GM23338 (cell line): Measurements from ENCODE around the gene SIRPB2. TPM values are rescaled to one million over a fixed set of nuclear protein-coding genes. Genes with fewer than 3 reads are reported as not detected.
A peak's percentile ranks its signal among the peaks of the same experiment; 100 is the strongest.

Experiments
- ATAC-seq: fragments of 200-7000 bp; cut with Tn5 transposase; 3 replicates; pipeline ENCODE4 v1.9.1; 2020
- DNase-seq: peaks from one replicate; pipeline ENCODE4 v3.0.0-alpha.2; 2015; ENCODE audit warnings: low spot score
- H2AFZ ChIP-seq: fragments of 200-600 bp; sonication (generic); 2 replicates; pipeline ENCODE4 v1.8.0; 2016; ENCODE audit warnings: antibody characterized with exemption, mild to moderate bottlenecking, moderate library complexity
- H3F3A ChIP-seq: fragments of 200-600 bp; sonication (generic); replicated peaks from 2 replicates; pipeline ENCODE4 v1.8.0; 2017; ENCODE audit warnings: antibody characterized with exemption, mixed run types, low read depth
- H3K27ac ChIP-seq: fragments of 200-600 bp; sonication (generic); 2 replicates; pipeline ENCODE4 v1.6.1; 2016; ENCODE audit warnings: low read depth
- H3K27me3 ChIP-seq: fragments of 200-600 bp; sonication (generic); 2 replicates; pipeline ENCODE4 v1.8.0; 2016; ENCODE audit warnings: mild to moderate bottlenecking, mixed run types, moderate library complexity; ENCODE audit not compliant: insufficient read depth
- H3K36me3 ChIP-seq: fragments of 200-600 bp; sonication (generic); 2 replicates; pipeline ENCODE4 v1.8.0; 2016; ENCODE audit warnings: mild to moderate bottlenecking; ENCODE audit not compliant: insufficient read depth
- H3K4me1 ChIP-seq: fragments of 200-600 bp; sonication (generic); 2 replicates; pipeline ENCODE4 v1.8.0; 2016; ENCODE audit warnings: mild to moderate bottlenecking, moderate library complexity; ENCODE audit not compliant: insufficient read depth
- H3K4me2 ChIP-seq: fragments of 200-600 bp; sonication (generic); 2 replicates; pipeline ENCODE4 v1.7.1; 2017; ENCODE audit warnings: mixed run types
- H3K4me3 ChIP-seq: fragments of 200-600 bp; sonication (generic); 2 replicates; pipeline ENCODE4 v1.6.1; 2016; ENCODE audit warnings: mixed run types
- H3K79me2 ChIP-seq: fragments of 200-600 bp; sonication (generic); replicated peaks from 2 replicates; pipeline ENCODE4 v1.8.0; 2017; ENCODE audit warnings: mild to moderate bottlenecking; ENCODE audit not compliant: insufficient read depth
- H3K9me2 ChIP-seq: fragments of 200-600 bp; sonication (generic); 2 replicates; pipeline ENCODE4 v1.8.0; 2017; ENCODE audit not compliant: insufficient read depth
- H4K20me1 ChIP-seq: fragments of 200-600 bp; sonication (generic); replicated peaks from 2 replicates; pipeline ENCODE4 v1.8.0; 2017; ENCODE audit warnings: mild to moderate bottlenecking; ENCODE audit not compliant: insufficient read depth
- H3K27ac Mint-ChIP-seq: 2 replicates; pipeline ENCODE4 v1.8.0; 2020; ENCODE audit warnings: inconsistent platforms, mild to moderate bottlenecking, moderate library complexity, mixed read lengths
- H3K27me3 Mint-ChIP-seq: 3 replicates; pipeline ENCODE4 v1.8.0; 2022; ENCODE audit warnings: low read depth, mild to moderate bottlenecking, moderate library complexity, mixed read lengths, inconsistent platforms; ENCODE audit not compliant: insufficient read depth, poor library complexity
- H3K36me3 Mint-ChIP-seq: 3 replicates; pipeline ENCODE4 v1.8.0; 2021; ENCODE audit warnings: low read depth, mild to moderate bottlenecking, inconsistent platforms, moderate library complexity, mixed read lengths
- H3K4me1 Mint-ChIP-seq: 3 replicates; pipeline ENCODE4 v1.8.0; 2020; ENCODE audit warnings: mild to moderate bottlenecking, inconsistent platforms, mixed read lengths
- H3K4me3 Mint-ChIP-seq: 3 replicates; pipeline ENCODE4 v1.8.0; 2021; ENCODE audit warnings: moderate library complexity, mild to moderate bottlenecking, inconsistent platforms, mixed read lengths
- H3K9me3 Mint-ChIP-seq: 3 replicates; pipeline ENCODE4 v1.8.0; 2020; ENCODE audit warnings: moderate library complexity, mild to moderate bottlenecking, inconsistent platforms, mixed read lengths
- CTCF ChIP-seq, 2 experiments: fragments of 200-600 bp in 1 of 2; sonication (generic) in 1 of 2; conservative IDR thresholded peaks; 2 replicates each; pipeline versions ENCODE4 v1.5.1 to v1.6.1; 2016 to 2017; ENCODE audit warnings: antibody characterized with exemption in 2 of 2, low read depth in 2 of 2, mild to moderate bottlenecking in 2 of 2, moderate library complexity in 1 of 2
- ETS1 ChIP-seq: IDR thresholded peaks from 2 replicates; pipeline ENCODE4 v1.6.1; 2016; ENCODE audit warnings: antibody characterized with exemption
- EZH2phosphoT487 ChIP-seq: fragments of 200-600 bp; sonication (generic); IDR thresholded peaks from one replicate; pipeline ENCODE4 v1.8.1; 2018; ENCODE audit warnings: antibody characterized with exemption; ENCODE audit not compliant: unreplicated experiment
- JUNB ChIP-seq: IDR thresholded peaks from one replicate; pipeline ENCODE4 v1.6.1; 2016; ENCODE audit warnings: antibody characterized with exemption; ENCODE audit not compliant: unreplicated experiment
- POLR2AphosphoS5 ChIP-seq: IDR thresholded peaks from 2 replicates; pipeline ENCODE4 v1.6.1; 2016; ENCODE audit warnings: antibody characterized with exemption, low read depth
- REST ChIP-seq: IDR thresholded peaks from one replicate; pipeline ENCODE4 v1.6.1; 2018; ENCODE audit warnings: antibody characterized with exemption; ENCODE audit not compliant: unreplicated experiment
- ZNF114 ChIP-seq: fragments of 250-450 bp; sonication (Bioruptor Pico); IDR thresholded peaks from 2 replicates; pipeline ENCODE4 v1.5.0; 2020; ENCODE audit warnings: mild to moderate bottlenecking, moderate library complexity
- polyA plus RNA-seq: library from polyadenylated mRNA; unstranded; fragments of >200 nt; fragmentation: Nextera tagmentation; extraction: Ambion mirVana; gene quantifications from 2 replicates; pipeline ENCODE4 v1.2.1, GENCODE V29; 2016
- total RNA-seq: library from RNA; depleted of rRNA; stranded (reverse); fragments of >200 nt; shearing (Covaris generic); gene quantifications from 2 replicates; pipeline ENCODE4 v1.2.3, GENCODE V29; 2014

Gene SIRPB2
- total and polyA plus RNA-seq, 2 experiments from 2014 or later, result 0.29 TPM; not detected in 1

- no peaks in the 10 kb centered on the region for H3K4me1 Mint-ChIP-seq
- Histone ChIP-seq H3K27me3 (no peaks in the 10 kb centered on the region), H3K27ac (no peak overlapping the region), H2AFZ (no peak overlapping the region), H3K79me2 (no peaks in the 10 kb centered on the region), H3K4me3 (no peak overlapping the region), H3K36me3 (no peaks in the 10 kb centered on the region), H3K4me1 (no peaks in the 10 kb centered on the region), H3K9me2 (no peaks in the 10 kb centered on the region), H3K4me2 (no peak overlapping the region), H4K20me1 (no peaks in the 10 kb centered on the region), H3F3A (no peaks in the 10 kb centered on the region)
- no peaks in the 10 kb centered on the region for H3K36me3 Mint-ChIP-seq
- ATAC-seq (no peak; the same call in 2 of the 3 replicates), DNase-seq (peak; percentile 31)
- no peaks in the 10 kb centered on the region; the same call in 1 of the 3 replicates for H3K9me3 Mint-ChIP-seq
- no peak overlapping the region for H3K4me3 Mint-ChIP-seq
- H3K27ac Mint-ChIP-seq, result no peak overlapping the region
- no peak for TF ChIP-seq ETS1
- no peak for TF ChIP-seq EZH2phosphoT487
- peak in 1 of 2 experiments; percentile 45; a peak in 2 of 4 replicates for TF ChIP-seq CTCF (conservative IDR thresholded peaks at IDR 0.05; ENCODE audit: low read depth in 2 of 2)
- TF ChIP-seq POLR2AphosphoS5, result no peak
- no peak for TF ChIP-seq REST
- H3K27me3 Mint-ChIP-seq, result peaks cover 4% of the 10 kb centered on the region
Observed at GRCh38 chr20:1536893-1537730, 45.9 kb upstream of the SIRPB2 start.

- Histone ChIP-seq H3K79me2 (no peaks in the 10 kb centered on the region), H3F3A (no peaks in the 10 kb centered on the region), H3K27me3 (no peaks in the 10 kb centered on the region), H3K27ac (no peak overlapping the region), H3K36me3 (no peaks in the 10 kb centered on the region), H3K4me1 (no peaks in the 10 kb centered on the region), H3K4me3 (no peak overlapping the region), H3K9me2 (no peaks in the 10 kb centered on the region), H3K4me2 (no peak overlapping the region), H4K20me1 (no peaks in the 10 kb centered on the region), H2AFZ (no peak overlapping the region)
- Mint-ChIP-seq H3K27ac (no peak overlapping the region), H3K36me3 (no peaks in the 10 kb centered on the region), H3K9me3 (no peaks in the 10 kb centered on the region), H3K4me3 (no peak overlapping the region), H3K4me1 (no peaks in the 10 kb centered on the region), H3K27me3 (peaks cover 4% of the 10 kb centered on the region)
- ATAC-seq, result no peak
- DNase-seq, result no peak
- TF ChIP-seq CTCF (conservative IDR thresholded peaks at IDR 0.05; ENCODE audit: low read depth in 2 of 2) (no peak), JUNB (no peak), ZNF114 (no peak), REST (no peak), ETS1 (no peak), EZH2phosphoT487 (no peak)
Observed at GRCh38 chr20:1535420-1536175, 44.4 kb upstream of the SIRPB2 start.
